HepG2 (cell line): Measurements from ENCODE around the gene MAPK9. TPM values are rescaled to one million over a fixed set of nuclear protein-coding genes. Genes with fewer than 3 reads are reported as not detected.

Experiments
- ATAC-seq: fragments of 200-7000 bp; cut with Tn5 transposase; 3 replicates; pipeline ENCODE4 v1.9.1; 2020; ENCODE audit warnings: mild to moderate bottlenecking, moderate library complexity
- BruUV-seq: library from RNA; stranded (reverse); fragments of 400-500 nt; replicated peaks from 2 replicates; lab custom pipeline; 2021; lab: Mats Ljungman, UMichigan
- CTCF ChIA-PET: fragments of 300-600 bp; formaldehyde crosslinking; extraction: SDS; loops from one replicate; lab custom pipeline; 2021; ENCODE audit warnings: low total read pairs, inconsistent platforms, low intra/inter-chr PET ratio; lab: Yijun Ruan, JAX
- POLR2A ChIA-PET: fragments of 350-600 bp; sonication (Branson Sonifier 250); formaldehyde crosslinking; loops from one replicate; lab custom pipeline; 2020; ENCODE audit warnings: antibody characterized with exemption, inconsistent platforms; lab: Yijun Ruan, JAX
- DNase-seq: peaks from one replicate; pipeline ENCODE4 v3.0.0-alpha.2; 2015; ENCODE audit warnings: low spot score
- FAIRE-seq: peaks from 3 replicates; lab custom pipeline; 2011; peaks lifted over from hg19 to GRCh38; lab: Jason Lieb, UNC
- H2AFZ ChIP-seq: one replicate; pipeline ENCODE4 v1.6.1; 2011; ENCODE audit warnings: low read length, inconsistent platforms
- H3K27ac ChIP-seq: fragments of 300-600 bp; 3 replicates; pipeline ENCODE4 v1.8.0; 2011; ENCODE audit warnings: mixed run types, mild to moderate bottlenecking, mixed read lengths, low read length, inconsistent platforms; ENCODE audit not compliant: insufficient read depth; ENCODE audit errors: extremely low read length
- H3K27me3 ChIP-seq, 2 experiments: fragments of 200-600 bp in 1 of 2; 2 replicates in 1 of 2; 3 replicates in 1 of 2; pipeline versions ENCODE4 v1.6.0 to v1.8.0; 2011; ENCODE audit warnings: low read length in 2 of 2, mild to moderate bottlenecking in 2 of 2, moderate library complexity in 2 of 2, inconsistent platforms in 1 of 2; ENCODE audit not compliant: insufficient read depth in 2 of 2, control insufficient read depth in 1 of 2
- H3K36me3 ChIP-seq, 2 experiments: fragments of 200-600 bp in 1 of 2; replicated peaks in 1 of 2; 2 replicates in 1 of 2; 3 replicates in 1 of 2; pipeline versions ENCODE4 v1.5.1 to v1.8.0; 2011; ENCODE audit warnings: low read length in 2 of 2, inconsistent platforms in 1 of 2; ENCODE audit not compliant: insufficient read depth in 2 of 2, control insufficient read depth in 1 of 2
- H3K4me1 ChIP-seq: 2 replicates; pipeline ENCODE4 v1.5.1; 2012; ENCODE audit warnings: low read length, inconsistent platforms; ENCODE audit not compliant: insufficient read depth
- H3K4me2 ChIP-seq: 2 replicates; pipeline ENCODE4 v1.6.0; 2011; ENCODE audit warnings: low read depth, low read length, inconsistent platforms
- H3K4me3 ChIP-seq, 3 experiments: fragments of 200-600 bp in 1 of 3; sonication (generic), shearing (Covaris generic) in 1 of 3; replicated peaks in 1 of 3; 2 replicates each; pipeline ENCODE4 v1.5.1; 2011 to 2016; ENCODE audit warnings: low read length in 3 of 3, inconsistent platforms in 2 of 3, low read depth in 2 of 3, mild to moderate bottlenecking in 2 of 3, control low read depth in 1 of 3, mixed read lengths in 1 of 3; ENCODE audit not compliant: insufficient read depth in 1 of 3
- H3K79me2 ChIP-seq: one replicate; pipeline ENCODE4 v1.6.1; 2011; ENCODE audit warnings: low read length, inconsistent platforms; ENCODE audit not compliant: insufficient read depth
- H3K9ac ChIP-seq: 2 replicates; pipeline ENCODE4 v1.6.0; 2011; ENCODE audit warnings: mild to moderate bottlenecking, low read depth, low read length, inconsistent platforms; ENCODE audit not compliant: insufficient read depth
- H3K9me3 ChIP-seq: 2 replicates; pipeline ENCODE4 v1.5.1; 2012; ENCODE audit warnings: mild to moderate bottlenecking, low read length
- H4K20me1 ChIP-seq: 2 replicates; pipeline ENCODE4 v1.6.0; 2011; ENCODE audit warnings: inconsistent platforms, mild to moderate bottlenecking, low read length, moderate library complexity; ENCODE audit not compliant: insufficient read depth
- ZNF143 ChIP-seq: sonication (generic); formaldehyde crosslinking; IDR thresholded peaks from 2 replicates; pipeline ENCODE4 v1.4.0; 2020; ENCODE audit warnings: missing genetic modification reagents
- ZNF331 ChIP-seq: sonication (generic); formaldehyde crosslinking; IDR thresholded peaks from 2 replicates; pipeline ENCODE4 v1.4.0; 2020; ENCODE audit warnings: missing genetic modification reagents
- ZNF354B ChIP-seq: sonication (generic); formaldehyde crosslinking; IDR thresholded peaks from 2 replicates; pipeline ENCODE4 v1.8.0; 2022; ENCODE audit warnings: mild to moderate bottlenecking, missing genetic modification reagents
- WGBS: methylation state at CpG from one replicate; pipeline ENCODE4 v1.1.6; 2017; ENCODE audit warnings: low lambda C conversion rate; 5-methylcytosine and 5-hydroxymethylcytosine counted together
- in situ Hi-C: cut with HindIII; loops from 2 replicates; pipeline ENCODE4 v1.10.0; 2017; ENCODE audit warnings: low pct_unique_long_range_greater_than_20kb; ENCODE audit not compliant: extremely low pct_ligation_motif_present
- intact Hi-C: fragments of 100-400 bp; cut with micrococcal nuclease; formaldehyde crosslinking; loops from one replicate; pipeline ENCODE4 v1.10.0; 2022; ENCODE audit not compliant: unreplicated experiment
- polyA plus RNA-seq, 8 experiments: library from polyadenylated mRNA; depleted of rRNA in 3 of 8; stranded (reverse) in 7 of 8; unstranded in 1 of 8; fragments of >200 nt; fragmentation: Illumina TruSeq in 4 of 8; extraction: Trizol in 4 of 8; gene quantifications; 2 replicates each; pipeline versions ENCODE4 v1.2.1 to v1.2.3, GENCODE V29; 2011 to 2016; ENCODE audit warnings: low read depth in 4 of 8, missing spikeins in 1 of 8, mixed read lengths in 1 of 8; ENCODE audit not compliant: insufficient read depth in 1 of 8
- total RNA-seq, 5 experiments: library from RNA; depleted of rRNA; stranded (reverse); fragments of >200 nt; fragmentation: Illumina TruSeq; extraction: Trizol; gene quantifications; 2 replicates each; pipeline ENCODE4 v1.2.3, GENCODE V29; 2016; ENCODE audit warnings: low read depth in 1 of 5
- TF ChIP-seq, protein P1 (sequence below): sonication (generic); formaldehyde crosslinking; IDR thresholded peaks from 2 replicates; pipeline ENCODE4 v1.4.0; 2020; ENCODE audit warnings: missing genetic modification reagents

Gene MAPK9
- total and polyA plus RNA-seq, 2 of the 13 experiments (the other 11 are each of a cell fraction or from before 2014, with no cell fraction given), result 30.1 to 56.1 TPM

- ATAC-seq (no peak), DNase-seq (no peak)
- POLR2A ChIA-PET, result no interaction called here
- CTCF ChIA-PET, result no interaction called here
- H3K79me2 ChIP-seq, result no peaks in the 10 kb centered on the region
- H3K4me1 ChIP-seq, result no peaks in the 10 kb centered on the region
- H3K36me3 ChIP-seq, result no peaks in the 10 kb centered on the region
- intact Hi-C loops (loop anchor here (5.0 kb wide), 1 partner anchor 156 kb away; no protein-coding TSS in a partner anchor), in situ Hi-C loops (no loop called here)
- H3K9ac ChIP-seq, result no peak overlapping the region
- TF ChIP-seq ZNF331, result no peak
- TF ChIP-seq, protein P1, sequence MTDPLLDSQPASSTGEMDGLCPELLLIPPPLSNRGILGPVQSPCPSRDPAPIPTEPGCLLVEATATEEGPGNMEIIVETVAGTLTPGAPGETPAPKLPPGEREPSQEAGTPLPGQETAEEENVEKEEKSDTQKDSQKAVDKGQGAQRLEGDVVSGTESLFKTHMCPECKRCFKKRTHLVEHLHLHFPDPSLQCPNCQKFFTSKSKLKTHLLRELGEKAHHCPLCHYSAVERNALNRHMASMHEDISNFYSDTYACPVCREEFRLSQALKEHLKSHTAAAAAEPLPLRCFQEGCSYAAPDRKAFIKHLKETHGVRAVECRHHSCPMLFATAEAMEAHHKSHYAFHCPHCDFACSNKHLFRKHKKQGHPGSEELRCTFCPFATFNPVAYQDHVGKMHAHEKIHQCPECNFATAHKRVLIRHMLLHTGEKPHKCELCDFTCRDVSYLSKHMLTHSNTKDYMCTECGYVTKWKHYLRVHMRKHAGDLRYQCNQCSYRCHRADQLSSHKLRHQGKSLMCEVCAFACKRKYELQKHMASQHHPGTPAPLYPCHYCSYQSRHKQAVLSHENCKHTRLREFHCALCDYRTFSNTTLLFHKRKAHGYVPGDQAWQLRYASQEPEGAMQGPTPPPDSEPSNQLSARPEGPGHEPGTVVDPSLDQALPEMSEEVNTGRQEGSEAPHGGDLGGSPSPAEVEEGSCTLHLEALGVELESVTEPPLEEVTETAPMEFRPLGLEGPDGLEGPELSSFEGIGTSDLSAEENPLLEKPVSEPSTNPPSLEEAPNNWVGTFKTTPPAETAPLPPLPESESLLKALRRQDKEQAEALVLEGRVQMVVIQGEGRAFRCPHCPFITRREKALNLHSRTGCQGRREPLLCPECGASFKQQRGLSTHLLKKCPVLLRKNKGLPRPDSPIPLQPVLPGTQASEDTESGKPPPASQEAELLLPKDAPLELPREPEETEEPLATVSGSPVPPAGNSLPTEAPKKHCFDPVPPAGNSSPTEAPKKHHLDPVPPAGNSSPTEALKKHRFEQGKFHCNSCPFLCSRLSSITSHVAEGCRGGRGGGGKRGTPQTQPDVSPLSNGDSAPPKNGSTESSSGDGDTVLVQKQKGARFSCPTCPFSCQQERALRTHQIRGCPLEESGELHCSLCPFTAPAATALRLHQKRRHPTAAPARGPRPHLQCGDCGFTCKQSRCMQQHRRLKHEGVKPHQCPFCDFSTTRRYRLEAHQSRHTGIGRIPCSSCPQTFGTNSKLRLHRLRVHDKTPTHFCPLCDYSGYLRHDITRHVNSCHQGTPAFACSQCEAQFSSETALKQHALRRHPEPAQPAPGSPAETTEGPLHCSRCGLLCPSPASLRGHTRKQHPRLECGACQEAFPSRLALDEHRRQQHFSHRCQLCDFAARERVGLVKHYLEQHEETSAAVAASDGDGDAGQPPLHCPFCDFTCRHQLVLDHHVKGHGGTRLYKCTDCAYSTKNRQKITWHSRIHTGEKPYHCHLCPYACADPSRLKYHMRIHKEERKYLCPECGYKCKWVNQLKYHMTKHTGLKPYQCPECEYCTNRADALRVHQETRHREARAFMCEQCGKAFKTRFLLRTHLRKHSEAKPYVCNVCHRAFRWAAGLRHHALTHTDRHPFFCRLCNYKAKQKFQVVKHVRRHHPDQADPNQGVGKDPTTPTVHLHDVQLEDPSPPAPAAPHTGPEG (CRISPR knock-in tag), result no peak
- TF ChIP-seq ZNF143 (CRISPR knock-in tag), result peak; percentile 52; the same call in 1 of the 2 replicates
- no peak for TF ChIP-seq ZNF354B (CRISPR knock-in tag)
- TF ChIP-seq, all 625 proteins: peak for 1
- Histone ChIP-seq H3K27me3 (peaks cover 0 to 5% of the 10 kb centered on the region in 2 experiments; a peak in 2 of 5 replicates), H2AFZ (no peak overlapping the region), H4K20me1 (no peaks in the 10 kb centered on the region), H3K4me2 (no peak overlapping the region), H3K4me3 (no peak overlapping the region), H3K9me3 (no peaks in the 10 kb centered on the region), H3K27ac (no peak overlapping the region)
- BruUV-seq, result no TSS peak
- WGBS, result 66% methylated on average over 4 of the region's 23 CpGs
- FAIRE-seq, result no peak
These were observed 26.7 kb upstream of the MAPK9 start for GRCh38 chr5:180318456-180319089.
